GM10248 (cell line): Measurements from ENCODE around the gene ACOXL.

Experiments
- CTCF ChIA-PET: fragments of 300-600 bp; sonication (Branson Sonifier 250); formaldehyde crosslinking; extraction: SDS; loops from one replicate; lab custom pipeline; 2021; ENCODE audit warnings: antibody characterized with exemption; lab: Yijun Ruan, JAX
- POLR2A ChIA-PET: fragments of 350-650 bp; sonication (Branson Sonifier 250); formaldehyde crosslinking; extraction: SDS; loops from one replicate; lab custom pipeline; 2020; ENCODE audit warnings: antibody characterized with exemption; lab: Yijun Ruan, JAX
- DNase-seq: peaks from one replicate; pipeline ENCODE4 v3.0.0; 2012; ENCODE audit errors: extremely low spot score
- TF ChIP-seq, protein P1 (sequence below): IDR thresholded peaks from 2 replicates; pipeline ENCODE4 v1.5.1; 2012; ENCODE audit warnings: mild to moderate bottlenecking, low read depth; ENCODE audit errors: extremely low read depth, missing control alignments, control extremely low read depth

ACOXL gene

DNA sequence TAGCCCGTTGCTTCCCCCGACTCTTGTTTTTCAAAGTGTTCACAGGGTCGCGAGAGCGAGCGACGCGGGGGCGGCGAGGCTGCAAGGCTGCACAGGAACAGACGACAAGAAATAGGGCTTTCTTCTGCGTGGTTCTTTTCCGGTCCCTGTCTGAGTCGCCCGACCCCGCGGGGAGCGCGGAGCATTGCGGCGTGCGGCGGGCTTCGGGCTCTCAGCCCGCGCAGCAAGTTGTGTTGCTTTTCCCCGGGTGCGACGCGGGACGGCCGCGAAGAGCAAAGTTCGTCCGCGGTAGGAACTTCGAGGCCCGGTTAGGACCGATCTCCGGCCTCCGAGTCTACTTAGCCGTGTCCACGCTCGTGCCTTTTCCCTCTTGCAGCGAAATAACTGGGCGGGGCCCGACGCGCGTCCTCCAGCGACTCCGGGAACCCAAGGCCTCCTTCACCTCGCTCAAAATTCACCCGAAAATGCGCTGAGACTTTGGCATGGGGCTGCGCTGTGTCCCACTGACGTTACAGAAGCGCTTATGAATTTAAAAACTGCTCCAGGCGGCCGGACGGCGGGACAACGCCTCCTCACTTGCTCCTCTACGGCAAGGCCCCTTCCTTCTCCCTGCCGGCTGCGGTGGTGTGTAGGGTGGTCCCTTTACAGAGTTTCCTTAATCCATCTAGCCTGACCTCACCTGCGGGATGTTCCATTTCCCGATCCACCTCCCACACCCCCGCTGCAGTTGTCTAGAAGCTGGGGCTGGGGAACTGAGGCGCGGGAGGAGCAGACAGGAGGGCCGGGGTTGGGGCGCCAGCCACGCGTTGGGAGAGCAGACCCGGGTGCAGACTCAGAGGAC, 386.8 kb downstream of the ACOXL start:
- ChIA-PET POLR2A (no interaction called here), CTCF (interaction anchor here (1.1 to 1.9 kb wide), 2 partner anchors 264 to 307 kb away, joined by 3 to 7 read pairs; no protein-coding TSS in a partner anchor)
- TF ChIP-seq, protein P1, sequence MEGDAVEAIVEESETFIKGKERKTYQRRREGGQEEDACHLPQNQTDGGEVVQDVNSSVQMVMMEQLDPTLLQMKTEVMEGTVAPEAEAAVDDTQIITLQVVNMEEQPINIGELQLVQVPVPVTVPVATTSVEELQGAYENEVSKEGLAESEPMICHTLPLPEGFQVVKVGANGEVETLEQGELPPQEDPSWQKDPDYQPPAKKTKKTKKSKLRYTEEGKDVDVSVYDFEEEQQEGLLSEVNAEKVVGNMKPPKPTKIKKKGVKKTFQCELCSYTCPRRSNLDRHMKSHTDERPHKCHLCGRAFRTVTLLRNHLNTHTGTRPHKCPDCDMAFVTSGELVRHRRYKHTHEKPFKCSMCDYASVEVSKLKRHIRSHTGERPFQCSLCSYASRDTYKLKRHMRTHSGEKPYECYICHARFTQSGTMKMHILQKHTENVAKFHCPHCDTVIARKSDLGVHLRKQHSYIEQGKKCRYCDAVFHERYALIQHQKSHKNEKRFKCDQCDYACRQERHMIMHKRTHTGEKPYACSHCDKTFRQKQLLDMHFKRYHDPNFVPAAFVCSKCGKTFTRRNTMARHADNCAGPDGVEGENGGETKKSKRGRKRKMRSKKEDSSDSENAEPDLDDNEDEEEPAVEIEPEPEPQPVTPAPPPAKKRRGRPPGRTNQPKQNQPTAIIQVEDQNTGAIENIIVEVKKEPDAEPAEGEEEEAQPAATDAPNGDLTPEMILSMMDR: no peak
- DNase-seq: peak; percentile 18

DNA sequence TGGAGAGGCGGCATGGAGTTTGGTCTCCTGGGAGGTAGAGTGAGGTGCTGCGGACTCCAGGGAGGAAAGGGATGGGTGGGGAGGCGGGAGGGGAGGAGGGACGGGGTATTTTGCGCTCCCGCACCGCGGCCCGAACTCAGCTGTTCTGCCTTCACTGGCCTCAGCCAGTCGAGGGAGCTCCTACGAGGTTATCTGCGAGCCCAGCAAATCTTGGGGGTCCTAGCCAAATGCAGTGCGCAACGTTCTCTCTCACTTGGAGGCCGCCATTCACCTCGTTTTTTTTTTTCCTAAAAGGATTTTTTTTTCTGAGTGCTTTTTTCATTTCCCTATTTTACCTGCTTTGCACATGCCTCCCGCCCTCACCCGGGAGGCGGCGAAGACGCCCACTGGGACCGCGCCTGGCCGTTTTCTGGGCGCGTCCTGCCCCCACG, 387.5 kb downstream of the ACOXL start:
- ChIA-PET CTCF (interaction anchor here (1.1 to 1.9 kb wide), 4 partner anchors 68 to 308 kb away, joined by 3 to 7 read pairs (median 4); no protein-coding TSS in a partner anchor), POLR2A (interaction anchor here (1.1 to 1.7 kb wide), 4 partner anchors 20 to 76 kb away, joined by 3 to 8 read pairs (median 4); no protein-coding TSS in a partner anchor)
- TF ChIP-seq, protein P1: no peak
- peak; percentile 35 for DNase-seq

DNA sequence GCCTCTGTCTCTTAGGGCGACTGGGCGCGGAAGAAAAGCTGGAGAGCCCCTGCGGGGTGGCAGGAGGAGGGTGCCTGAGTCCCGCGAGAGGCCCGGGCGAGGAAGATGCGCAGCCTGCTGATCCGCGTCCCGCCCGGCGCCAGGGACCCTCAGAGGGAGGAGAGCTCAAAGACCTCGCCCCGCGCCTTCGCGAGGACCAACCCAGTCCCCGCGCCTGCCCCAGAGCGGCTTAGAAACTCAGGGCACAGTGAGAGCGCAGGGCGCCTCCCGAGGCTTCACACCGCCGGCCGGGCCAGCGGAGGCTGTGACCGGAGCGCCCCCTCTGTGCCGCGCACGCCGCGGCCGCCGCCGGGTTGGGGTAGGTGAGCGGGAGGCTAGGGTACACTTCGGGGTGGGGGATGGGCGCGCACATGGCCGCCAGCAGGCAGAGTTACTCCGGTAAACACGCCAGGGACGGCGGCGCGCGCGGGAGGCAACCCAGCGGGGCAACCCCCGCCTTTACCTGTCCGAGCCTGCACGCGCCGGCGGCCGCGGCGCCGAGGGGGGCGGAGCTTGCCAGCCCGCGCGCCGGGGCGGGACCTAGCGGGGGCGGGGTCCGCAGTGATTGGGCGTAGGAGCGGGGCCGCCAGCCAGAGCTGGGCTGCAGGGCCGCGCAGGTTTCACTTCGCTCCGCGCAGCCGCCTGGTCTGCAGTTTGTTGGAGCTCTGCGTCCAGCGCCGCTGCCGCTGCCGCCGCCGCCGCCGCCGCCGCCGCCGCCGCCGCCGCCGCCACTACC, 388.1 kb downstream of the ACOXL start, which contains the start of gene BCL2L11:
BCL2L11 (plus strand) TSS at position 662 of the 775 bp plus-strand sequence. CDS start 2,832 bp downstream, outside the sequence.
- TF ChIP-seq, protein P1: peak; percentile 37
- peak; percentile 90 for DNase-seq
- POLR2A ChIA-PET: interaction anchor here (0.8 to 1.7 kb wide), 5 partner anchors 21 to 77 kb away, joined by 3 to 8 read pairs (median 4); no protein-coding TSS in a partner anchor
- CTCF ChIA-PET: interaction anchor here (0.7 to 1.9 kb wide), 6 partner anchors 13 to 308 kb away, joined by 3 to 7 read pairs (median 3); no protein-coding TSS in a partner anchor

DNA sequence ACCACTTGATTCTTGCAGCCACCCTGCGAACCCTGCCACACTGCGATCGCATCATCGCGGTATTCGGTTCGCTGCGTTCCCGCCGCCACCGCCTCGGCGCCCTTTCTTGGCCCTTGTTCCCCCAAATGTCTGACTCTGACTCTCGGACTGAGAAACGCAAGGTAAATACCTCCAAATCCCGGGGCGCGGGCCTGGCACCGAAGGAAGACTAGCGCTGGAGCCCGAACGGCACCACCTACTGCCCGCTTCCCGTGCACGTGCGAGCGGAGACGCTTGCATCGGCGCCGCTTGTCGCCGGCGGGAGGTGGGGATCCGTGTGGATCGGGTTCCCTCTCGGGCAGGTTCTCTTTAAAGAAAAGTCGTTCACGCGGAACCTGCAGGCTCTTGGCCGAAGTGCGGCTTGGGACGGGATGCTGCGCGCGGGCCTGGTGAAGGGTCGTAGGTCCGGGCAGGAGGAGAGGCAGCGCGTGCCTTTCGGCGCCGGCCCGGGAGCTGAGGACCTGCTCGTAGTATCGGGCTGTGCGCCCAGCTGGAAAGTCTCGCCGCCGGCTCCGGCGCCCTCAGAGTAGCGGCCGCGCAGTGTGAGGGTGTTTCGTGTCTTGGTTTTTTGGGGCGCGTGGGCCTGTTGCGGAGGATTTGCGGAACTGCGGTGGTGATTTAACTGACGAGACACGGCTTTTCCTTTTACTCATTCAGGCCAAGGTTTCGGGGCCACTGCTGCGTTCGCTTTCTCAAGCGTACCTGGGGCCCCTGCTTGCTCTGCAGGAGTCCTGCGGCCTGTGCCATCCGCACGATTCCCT, 388.9 kb downstream of the ACOXL start:
- TF ChIP-seq, protein P1: no peak
- peak; percentile 34 for DNase-seq
- ChIA-PET CTCF (interaction anchor here (0.7 to 1.9 kb wide), 5 partner anchors 12 to 266 kb away, joined by 3 to 7 read pairs (median 3); no protein-coding TSS in a partner anchor), POLR2A (interaction anchor here (0.8 to 1.7 kb wide), 5 partner anchors 22 to 78 kb away, joined by 3 to 8 read pairs (median 4); no protein-coding TSS in a partner anchor)

DNA sequence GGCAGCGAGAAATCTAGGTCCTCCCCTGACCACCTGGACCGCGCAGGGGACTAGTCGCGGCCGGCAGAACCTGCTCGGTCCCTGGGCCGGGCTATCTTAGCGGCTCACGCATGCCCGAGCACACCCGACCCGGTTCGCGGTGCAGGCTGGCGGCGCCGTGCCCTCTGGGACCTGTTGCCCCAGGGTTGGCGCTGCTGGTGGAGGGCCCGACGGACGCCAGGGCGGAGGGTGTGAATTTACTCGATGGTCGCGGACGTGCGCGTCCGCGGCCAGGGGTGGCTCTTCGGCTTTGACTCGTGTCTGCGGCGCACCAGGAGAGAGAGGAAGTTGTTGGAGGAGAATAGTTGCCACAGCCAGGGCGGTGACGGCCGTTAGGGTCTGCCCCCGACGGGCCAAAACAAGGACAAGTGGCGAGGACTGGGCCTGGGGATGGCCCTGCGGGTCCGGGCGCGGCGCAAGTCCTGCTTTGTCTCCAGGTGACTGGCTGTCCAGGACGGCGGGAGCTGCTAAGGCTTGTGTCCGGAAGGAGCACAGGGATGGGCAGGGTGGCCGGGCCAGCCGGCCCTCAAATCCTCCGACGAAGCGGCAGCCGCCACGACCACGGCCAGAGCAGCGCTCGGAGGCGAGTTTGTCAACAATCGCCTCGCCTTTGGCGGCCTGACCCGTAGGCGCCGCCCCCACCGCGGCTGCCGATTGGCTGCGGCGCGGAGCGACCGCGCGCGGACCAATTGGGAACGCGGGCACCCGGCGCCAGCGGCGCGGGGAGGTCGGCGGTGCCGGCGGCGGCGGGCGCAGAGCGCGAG, 389.7 kb downstream of the ACOXL start:
- DNase-seq: peak; percentile 77

More for the DNA sequence above, 389.7 kb downstream of the ACOXL start:
- POLR2A ChIA-PET: no interaction called here
- CTCF ChIA-PET: no interaction called here
- TF ChIP-seq, protein P1: no peak
